NCI-H748 (cell line): ENCODE results near the gene GAL.

Experiments used
- DNase-seq: peaks from one replicate; lab custom pipeline; 2025; ENCODE audit not compliant: unreplicated experiment; lab: John Stamatoyannopoulos, UW

The GAL gene

GRCh38 chr11:68680541-68681231 lies 3.7 kb upstream of the GAL start:
- no peak for DNase-seq

GRCh38 chr11:68682531-68682961 lies 1.8 kb upstream of the GAL start:
- no peak for DNase-seq

- DNase-seq, result no peak
Observed at GRCh38 chr11:68683121-68683520, 1.2 kb upstream of the GAL start.

- no peak for DNase-seq
Observed at GRCh38 chr11:68683536-68684384, 584 bp upstream of the GAL start.

GRCh38 chr11:68685656-68686380 lies 1.5 kb downstream of the GAL start:
- DNase-seq, result no peak

GRCh38 chr11:68686486-68686885 lies 2.1 kb downstream of the GAL start:
- DNase-seq, result no peak

- no peak for DNase-seq
Observed at GRCh38 chr11:68687311-68687710, 3.0 kb downstream of the GAL start.

GRCh38 chr11:68687986-68688385 lies 3.6 kb downstream of the GAL start:
- DNase-seq, result no peak

- no peak for DNase-seq
Observed at GRCh38 chr11:68688881-68689280, 4.5 kb downstream of the GAL start.

GRCh38 chr11:68689737-68690625 lies 5.6 kb downstream of the GAL start:
- no peak for DNase-seq

- DNase-seq, result no peak
Observed at GRCh38 chr11:68690671-68691401, 6.5 kb downstream of the GAL start.

- no peak for DNase-seq
Observed at GRCh38 chr11:68691402-68691784, 7.0 kb downstream of the GAL start.

- DNase-seq, result no peak
Observed at GRCh38 chr11:68692115-68692514, 7.8 kb downstream of the GAL start.

- DNase-seq, result no peak
Observed at GRCh38 chr11:68692871-68693483, 8.6 kb downstream of the GAL start.

GRCh38 chr11:68693484-68693882 lies 9.1 kb downstream of the GAL start:
- no peak for DNase-seq

GRCh38 chr11:68694431-68695297 lies 10.3 kb downstream of the GAL start:
- DNase-seq, result no peak

- no peak for DNase-seq
Observed at GRCh38 chr11:68695531-68695930, 11.2 kb downstream of the GAL start.

- DNase-seq, result no peak
Observed at GRCh38 chr11:68698993-68699392, 14.6 kb downstream of the GAL start.

- DNase-seq, result no peak
Observed at GRCh38 chr11:68704887-68705286, 20.5 kb downstream of the GAL start.
